HG02571 (cell line): ENCODE results near the gene RGSL1.
"Not testable (repeated sequence)": the region's sequence is repeated elsewhere in the genome, so short reads cannot be mapped to it uniquely, and the experiment has no call there.

Source experiments
- ATAC-seq: cut with Tn5 transposase; IDR thresholded peaks from one replicate; pipeline ENCODE4 v1.9.1; 2021; ENCODE audit warnings: mild to moderate bottlenecking, moderate library complexity; ENCODE audit not compliant: unreplicated experiment

Gene RGSL1

GRCh38 chr1:182446033-182446669 lies 3.8 kb upstream of the RGSL1 start:
- ATAC-seq: no peak

GRCh38 chr1:182447124-182447523 lies 2.8 kb upstream of the RGSL1 start:
- not testable (repeated sequence) for ATAC-seq

DNA sequence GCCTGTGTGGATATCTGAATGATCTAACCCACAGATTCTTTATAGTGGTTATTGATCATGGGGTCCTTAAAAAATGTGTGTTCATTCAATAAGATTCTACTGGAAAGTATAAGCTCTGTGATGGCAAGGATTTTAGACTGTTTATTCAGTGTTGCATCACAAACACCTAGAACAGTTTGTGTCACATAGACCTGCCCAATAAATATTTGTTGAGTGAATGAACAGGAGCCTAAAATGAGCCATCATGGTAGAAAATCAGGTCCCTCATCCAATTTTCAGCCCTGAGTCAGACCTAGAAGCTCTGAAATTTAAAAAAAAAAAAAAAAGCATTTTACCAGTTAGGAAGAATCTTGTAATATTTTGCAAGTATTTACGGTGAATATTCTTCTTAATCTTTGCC lies 2.3 kb upstream of the RGSL1 start:
- ATAC-seq: no peak

DNA sequence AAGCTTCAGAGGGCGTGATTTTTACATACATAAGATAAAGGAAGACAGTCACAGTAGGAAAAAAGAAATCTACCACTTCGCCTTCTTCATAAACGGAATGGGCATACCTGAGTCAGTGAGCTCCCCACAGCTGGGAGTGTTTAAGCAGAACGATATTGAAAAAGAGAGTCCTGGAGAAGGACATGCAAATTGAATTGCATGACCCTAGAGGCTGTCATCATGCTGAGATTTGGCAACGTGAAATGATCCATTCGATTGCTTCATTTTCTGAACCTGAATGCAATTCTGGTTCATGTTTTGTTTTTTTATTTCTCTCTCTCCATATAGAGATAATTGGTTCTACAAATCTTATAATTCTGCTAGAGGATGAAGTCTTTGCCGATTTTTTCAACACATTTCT lies 3.7 kb downstream of the RGSL1 start:
- ATAC-seq: no peak

DNA sequence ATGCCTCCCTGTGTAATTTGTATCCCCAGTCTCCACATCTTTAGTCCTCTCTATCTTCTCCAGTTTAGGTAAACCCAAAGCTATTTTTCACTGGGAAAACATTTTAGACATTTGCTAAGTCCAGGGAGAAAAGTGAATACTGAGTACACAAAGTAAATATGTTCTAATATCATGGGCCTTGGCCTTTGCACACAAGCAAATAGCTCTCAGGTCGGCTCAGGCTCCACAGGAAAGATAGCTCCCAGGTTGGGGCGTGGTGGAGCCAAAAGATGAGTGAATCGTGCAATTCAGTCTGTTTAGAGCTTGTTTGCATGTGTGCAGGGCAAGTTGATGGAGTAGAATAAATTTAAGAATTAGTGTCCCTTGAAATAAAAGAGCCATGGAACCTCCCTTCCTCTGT lies 7.9 kb downstream of the RGSL1 start:
- ATAC-seq: no peak

- no peak for ATAC-seq
Measured at GRCh38 chr1:182459949-182460348, 10.0 kb downstream of the RGSL1 start.

DNA sequence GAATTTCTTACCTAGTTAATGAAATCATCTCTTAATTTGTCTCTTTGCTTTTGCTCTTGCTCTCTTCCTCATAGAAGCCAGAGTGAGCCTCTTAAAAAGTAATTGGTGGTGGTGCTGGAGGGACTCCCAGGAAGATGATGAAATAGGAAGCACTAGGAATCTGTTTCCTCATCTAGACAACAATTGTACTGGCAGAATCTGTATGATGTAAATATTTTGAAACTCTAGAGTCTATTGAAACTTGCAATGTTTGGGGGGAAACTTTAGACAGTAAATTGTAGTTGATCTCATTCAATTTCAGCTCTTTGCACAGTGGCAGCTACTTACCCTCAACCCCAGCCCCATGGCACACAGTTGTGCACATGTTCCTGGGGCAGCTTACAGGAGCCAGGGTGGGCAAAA lies 10.6 kb downstream of the RGSL1 start:
- ATAC-seq: no peak

DNA sequence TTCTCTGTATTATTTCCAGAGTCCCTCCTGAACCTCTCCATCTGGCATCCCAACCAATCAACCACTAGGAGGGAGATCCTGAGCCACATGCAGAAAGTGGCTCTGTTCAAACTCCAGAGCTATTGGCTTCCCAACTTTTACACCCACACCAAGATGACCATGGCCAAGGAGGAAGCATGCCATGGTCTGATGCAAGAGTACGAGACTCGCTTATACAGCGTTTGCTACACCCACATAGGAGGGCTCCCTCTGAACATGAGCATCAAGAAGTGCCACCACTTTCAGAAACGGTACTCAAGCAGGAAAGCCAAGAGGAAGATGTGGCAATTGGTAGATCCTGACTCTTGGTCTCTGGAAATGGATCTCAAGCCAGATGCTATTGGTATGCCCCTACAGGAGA lies 23.6 kb downstream of the RGSL1 start:
- ATAC-seq: no peak

- no peak for ATAC-seq
Measured at GRCh38 chr1:182476625-182477024, 26.7 kb downstream of the RGSL1 start.

- no peak for ATAC-seq
Measured at GRCh38 chr1:182478238-182478637, 28.3 kb downstream of the RGSL1 start.

GRCh38 chr1:182484067-182484466 lies 34.1 kb downstream of the RGSL1 start:
- no peak for ATAC-seq

GRCh38 chr1:182484531-182485257 lies 34.7 kb downstream of the RGSL1 start:
- ATAC-seq: peak; percentile 93

GRCh38 chr1:182485861-182486260 lies 35.9 kb downstream of the RGSL1 start:
- ATAC-seq: no peak

DNA sequence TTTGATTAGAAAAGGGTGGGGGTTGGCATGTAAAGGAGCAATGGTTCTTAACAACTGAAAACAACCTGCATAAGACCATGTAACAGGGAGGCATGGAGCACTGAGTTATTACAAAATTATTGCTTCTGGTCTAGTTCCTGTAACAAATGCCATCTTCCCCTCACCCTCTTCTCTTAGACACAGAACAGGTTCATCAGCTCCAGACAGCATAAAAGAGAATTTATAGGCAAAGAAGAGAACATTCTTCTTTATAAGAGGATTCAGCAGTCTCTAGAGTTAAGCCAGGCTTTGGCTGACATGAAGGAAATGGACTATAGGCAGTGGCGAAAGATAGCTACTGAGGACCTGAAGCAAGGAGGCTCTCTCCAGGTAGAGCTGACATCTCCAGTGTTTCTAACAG lies 38.9 kb downstream of the RGSL1 start:
- ATAC-seq: no peak

- ATAC-seq: no peak
Measured at GRCh38 chr1:182493063-182493462, 43.1 kb downstream of the RGSL1 start.

GRCh38 chr1:182495002-182495401 lies 45.1 kb downstream of the RGSL1 start:
- no peak for ATAC-seq

DNA sequence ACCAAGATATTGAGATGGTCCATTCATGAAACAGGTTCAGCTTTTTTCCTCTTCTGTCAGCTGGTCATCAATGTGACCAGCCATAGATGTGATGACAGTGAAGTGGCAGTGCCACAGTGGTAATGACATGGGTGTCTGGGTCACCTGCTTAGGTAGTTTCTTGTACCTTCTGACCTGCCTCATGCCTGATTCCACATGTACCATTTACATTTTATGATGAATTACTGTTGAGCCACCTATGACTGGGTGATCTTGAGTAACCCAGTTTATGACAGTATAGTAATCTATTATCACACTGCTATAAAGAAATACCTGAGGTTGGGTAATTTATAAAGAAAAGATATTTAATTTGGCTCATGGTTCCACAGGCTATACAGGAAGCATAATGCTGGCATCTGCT lies 45.7 kb downstream of the RGSL1 start:
- ATAC-seq: no peak

DNA sequence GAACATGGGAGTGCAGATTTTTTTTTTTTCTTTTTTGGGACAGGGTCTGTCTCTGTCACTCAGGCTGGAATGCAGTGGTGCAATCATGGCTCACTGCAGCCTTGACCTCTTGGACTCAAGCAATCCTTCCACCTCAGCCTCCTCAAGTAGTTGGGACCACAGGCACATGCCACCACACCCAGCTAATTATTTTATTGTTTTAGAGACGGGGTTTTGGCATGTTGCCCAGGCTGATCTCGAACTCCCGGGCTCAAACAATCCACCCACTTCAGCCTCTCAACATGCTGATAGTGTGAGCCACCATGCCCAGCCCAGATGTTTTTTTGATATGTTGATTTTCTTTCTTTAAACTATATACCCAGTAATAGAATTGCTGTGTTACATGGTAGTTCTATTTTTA lies 57.7 kb downstream of the RGSL1 start:
- ATAC-seq: no peak

GRCh38 chr1:182515556-182515955 lies 65.6 kb downstream of the RGSL1 start:
- ATAC-seq: no peak

DNA sequence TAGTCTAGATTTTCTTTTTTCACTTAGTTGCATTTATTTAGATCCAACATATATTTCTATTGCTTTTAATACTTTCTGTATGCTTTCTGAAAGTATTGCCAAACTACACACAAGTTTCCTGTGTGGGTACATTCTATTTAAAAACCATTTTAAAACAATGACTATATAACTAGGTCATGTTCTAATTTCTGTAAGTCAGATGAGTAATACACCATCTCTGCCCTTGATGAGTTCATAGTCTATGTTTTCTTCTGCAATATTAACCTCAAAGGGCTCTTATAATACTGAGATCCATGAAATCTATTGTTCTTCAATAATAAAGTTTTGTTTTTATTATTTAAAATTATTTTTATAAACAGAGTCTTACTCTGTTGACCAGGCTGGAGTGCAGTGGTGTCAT lies 70.8 kb downstream of the RGSL1 start:
- no peak for ATAC-seq

DNA sequence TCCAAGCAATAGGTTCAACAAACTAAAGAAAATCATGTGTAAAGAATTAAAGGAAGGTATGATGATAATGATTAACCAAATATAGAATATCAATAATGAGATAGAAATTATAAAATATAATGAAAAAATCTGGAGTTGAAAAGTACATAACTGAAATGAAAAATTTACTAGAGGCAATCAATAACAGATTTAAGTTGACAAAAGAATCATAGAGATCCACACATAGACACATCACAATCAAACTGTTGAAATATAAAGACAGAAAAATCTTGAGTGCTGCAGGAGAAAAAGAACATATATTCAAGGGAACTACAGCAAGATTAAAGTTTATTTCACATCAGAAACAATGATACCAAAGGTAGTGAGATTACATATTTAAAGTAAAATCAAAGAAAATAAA lies 75.4 kb downstream of the RGSL1 start:
- ATAC-seq: no peak

- ATAC-seq: no peak
Measured at GRCh38 chr1:182527680-182528079, 77.7 kb downstream of the RGSL1 start.

DNA sequence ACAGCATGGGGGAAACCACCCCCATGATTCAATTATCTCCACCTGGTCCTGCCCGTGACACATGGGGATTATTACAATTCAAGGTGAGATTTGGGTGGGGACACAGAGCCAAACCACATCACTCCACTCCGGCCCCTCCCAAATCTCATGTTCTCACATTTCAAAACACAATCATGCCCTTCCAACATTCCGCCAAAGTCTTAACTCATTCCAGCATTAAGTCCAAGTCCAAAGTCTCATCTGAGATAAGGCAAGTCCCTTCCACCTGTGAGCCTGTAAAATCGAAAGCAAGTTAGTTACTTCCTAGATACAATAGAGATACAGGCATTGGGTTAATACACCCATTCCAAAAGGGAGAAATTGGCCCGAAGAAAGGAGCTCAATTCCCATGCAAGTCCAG lies 78.3 kb downstream of the RGSL1 start:
- not testable (repeated sequence) for ATAC-seq
